ENCODE data around the gene HEBP2.

HEBP2 gene

DNA sequence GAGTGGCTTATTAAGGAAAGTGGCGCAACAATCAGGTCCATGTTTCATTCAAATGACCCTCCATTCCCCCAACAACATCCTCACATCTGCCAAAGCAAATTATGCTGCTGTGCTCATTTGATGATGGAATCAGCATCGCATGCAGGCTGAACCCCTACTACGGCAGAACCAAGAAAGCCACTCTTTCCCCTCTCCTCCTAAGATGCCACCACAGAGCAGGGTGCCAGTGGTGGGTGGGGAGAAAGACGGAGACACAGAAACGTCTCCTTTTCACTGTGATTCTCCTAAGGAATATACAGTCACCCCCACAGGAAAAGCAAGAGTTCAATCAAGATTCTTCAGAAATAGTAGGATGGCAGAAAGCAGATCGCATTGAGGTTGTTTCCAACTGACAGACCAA lies 17.1 kb downstream of the HEBP2 start:
- no peaks in the 10 kb centered on the region for H3K79me1 ChIP-seq (ENCODE audit: low read depth, low read length)
- DNase-seq (ENCODE audit: low spot score) = no peak

DNA sequence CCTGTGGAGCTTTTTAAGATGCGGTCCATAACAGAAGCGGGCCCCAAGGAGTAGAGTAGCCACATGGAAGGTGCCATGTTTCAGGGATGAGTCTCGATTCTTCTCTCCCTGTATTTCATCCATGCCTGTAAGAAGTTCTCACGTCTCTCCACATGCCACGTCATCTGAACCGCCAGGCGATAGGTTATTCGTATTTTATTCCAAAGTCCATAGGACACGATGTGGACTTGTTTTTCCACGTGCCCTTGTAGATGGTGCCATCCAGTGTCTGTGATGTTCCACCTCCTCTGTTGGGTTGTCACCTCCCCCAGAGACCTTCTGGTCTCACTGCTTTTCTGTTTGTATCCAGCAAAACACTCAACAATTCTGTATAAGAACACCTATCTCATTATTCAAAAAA lies 17.6 kb downstream of the HEBP2 start:
- no peak overlapping the region for H3K9ac ChIP-seq (ENCODE audit: low read depth, low read length, poor library complexity)
- H3K4me2 ChIP-seq (ENCODE audit: insufficient read depth, low read length, poor library complexity, severe bottlenecking) = no peak overlapping the region
- no peak overlapping the region for H2AFZ ChIP-seq (ENCODE audit: low read length)
- no peak overlapping the region for H2BK12ac ChIP-seq (ENCODE audit: low read length)
- no peak overlapping the region for H3K14ac ChIP-seq (ENCODE audit: low read length)
- H3K18ac ChIP-seq (ENCODE audit: low read length) = no peak overlapping the region
- H3K79me1 ChIP-seq (ENCODE audit: low read depth, low read length) = no peaks in the 10 kb centered on the region
- peaks cover 0 to 3% of the 10 kb centered on the region in 2 donors for H3K4me1 ChIP-seq (ENCODE audit: control insufficient read depth in 2 of 2, insufficient read depth in 1 of 2, low read depth in 1 of 2, low read length in 2 of 2)
- H3K23ac ChIP-seq (ENCODE audit: low read depth, low read length, poor library complexity) = no peak overlapping the region
- peaks cover 0 to 5% of the 10 kb centered on the region in 2 donors for H3K9me3 ChIP-seq (replicated peaks in 1 of 2; ENCODE audit: control insufficient read depth in 2 of 2, insufficient read depth in 1 of 2, low read depth in 1 of 2, low read length in 2 of 2)
- WGBS, 2 donors (ENCODE audit: extremely low coverage in 2 of 2, insufficient read length in 2 of 2, insufficient replicate concordance in 1 of 2) = no CpG with 5 or more reads among the region's 10 CpGs
- H2BK15ac ChIP-seq (ENCODE audit: low read length) = no peak overlapping the region
- no peak overlapping the region for H4K91ac ChIP-seq (ENCODE audit: low read depth, low read length, poor library complexity)
- H3K27me3 ChIP-seq (ENCODE audit: control insufficient read depth in 3 of 3, insufficient read depth in 3 of 3, low read depth in 1 of 3, low read length in 3 of 3) = no peaks in the 10 kb centered on the region
- DNase-seq (ENCODE audit: low spot score) = no peak
- H3K4ac ChIP-seq (ENCODE audit: low read length) = no peak overlapping the region
- no peak overlapping the region for H2BK120ac ChIP-seq (ENCODE audit: low read depth, low read length)
- peaks cover 16 to 76% of the 10 kb centered on the region in 2 donors for H3K36me3 ChIP-seq (replicated peaks in 1 of 2; ENCODE audit: control insufficient read depth in 2 of 2, insufficient read depth in 2 of 2, low read length in 2 of 2)
- H4K8ac ChIP-seq (ENCODE audit: low read depth, low read length) = no peak overlapping the region
- no peak overlapping the region for H3K27ac ChIP-seq (replicated peaks; ENCODE audit: low read length)
- H2BK5ac ChIP-seq (ENCODE audit: low read length) = no peak overlapping the region
- H2AK5ac ChIP-seq (ENCODE audit: low read depth, low read length) = no peak overlapping the region
- H3K4me3 ChIP-seq (ENCODE audit: low read length in 2 of 2) = no peak overlapping the region

More for the DNA sequence above, 17.1 kb downstream of the HEBP2 start:
- Histone ChIP-seq H3K4me2 (ENCODE audit: insufficient read depth, low read length, poor library complexity, severe bottlenecking) (no peak overlapping the region), H2AFZ (ENCODE audit: low read length) (no peak overlapping the region), H3K9ac (ENCODE audit: low read depth, low read length, poor library complexity) (no peak overlapping the region), H3K4ac (ENCODE audit: low read length) (no peak overlapping the region), H2BK5ac (ENCODE audit: low read length) (no peak overlapping the region), H3K18ac (ENCODE audit: low read length) (no peak overlapping the region), H2AK5ac (ENCODE audit: low read depth, low read length) (no peak overlapping the region), H4K91ac (ENCODE audit: low read depth, low read length, poor library complexity) (no peak overlapping the region), H4K8ac (ENCODE audit: low read depth, low read length) (no peak overlapping the region), H2BK120ac (ENCODE audit: low read depth, low read length) (no peak overlapping the region), H2BK12ac (ENCODE audit: low read length) (no peak overlapping the region), H3K23ac (ENCODE audit: low read depth, low read length, poor library complexity) (no peak overlapping the region), H3K27ac (replicated peaks; ENCODE audit: low read length) (no peak overlapping the region), H3K9me3 (replicated peaks in 1 of 2; ENCODE audit: control insufficient read depth in 2 of 2, insufficient read depth in 1 of 2, low read depth in 1 of 2, low read length in 2 of 2) (peaks cover 0 to 5% of the 10 kb centered on the region in 2 donors), H3K27me3 (ENCODE audit: control insufficient read depth in 3 of 3, insufficient read depth in 3 of 3, low read depth in 1 of 3, low read length in 3 of 3) (no peaks in the 10 kb centered on the region), H3K14ac (ENCODE audit: low read length) (no peak overlapping the region), H2BK15ac (ENCODE audit: low read length) (no peak overlapping the region), H3K4me1 (ENCODE audit: control insufficient read depth in 2 of 2, insufficient read depth in 1 of 2, low read depth in 1 of 2, low read length in 2 of 2) (peaks cover 0 to 6% of the 10 kb centered on the region in 2 donors), H3K36me3 (replicated peaks in 1 of 2; ENCODE audit: control insufficient read depth in 2 of 2, insufficient read depth in 2 of 2, low read length in 2 of 2) (peaks cover 15 to 70% of the 10 kb centered on the region in 2 donors), H3K4me3 (ENCODE audit: low read length in 2 of 2) (no peak overlapping the region)
- WGBS, 2 donors (ENCODE audit: extremely low coverage in 2 of 2, insufficient read length in 2 of 2, insufficient replicate concordance in 1 of 2) = no CpG with 5 or more reads among the region's 6 CpGs

DNA sequence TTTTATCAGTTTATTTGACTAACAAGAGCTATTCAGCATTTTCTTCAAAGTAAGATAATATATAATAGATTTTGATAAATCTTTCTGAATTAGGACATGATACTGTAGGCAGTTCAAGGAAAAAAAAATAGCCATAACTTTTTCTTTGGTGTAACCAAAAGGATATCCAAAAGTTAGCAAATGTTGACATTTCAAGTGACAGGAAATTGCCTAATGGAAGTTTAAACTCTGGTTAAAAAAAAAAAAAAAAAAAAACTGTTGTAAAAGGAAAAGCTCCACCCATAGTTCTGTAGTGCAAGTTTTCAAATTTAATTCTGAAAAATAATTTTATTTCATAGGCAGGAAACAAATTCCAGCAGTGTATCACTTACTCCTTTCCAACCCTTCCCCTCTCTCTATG lies 18.8 kb downstream of the HEBP2 start:
- H2BK15ac ChIP-seq (ENCODE audit: low read length) = no peak overlapping the region
- no peak overlapping the region for H4K91ac ChIP-seq (ENCODE audit: low read depth, low read length, poor library complexity)
- no peaks in the 10 kb centered on the region for H3K4me1 ChIP-seq (ENCODE audit: control insufficient read depth in 2 of 2, insufficient read depth in 1 of 2, low read depth in 1 of 2, low read length in 2 of 2)
- peaks cover 18 to 88% of the 10 kb centered on the region in 2 donors for H3K36me3 ChIP-seq (replicated peaks in 1 of 2; ENCODE audit: control insufficient read depth in 2 of 2, insufficient read depth in 2 of 2, low read length in 2 of 2)
- no peak overlapping the region for H3K9ac ChIP-seq (ENCODE audit: low read depth, low read length, poor library complexity)
- no peak overlapping the region for H3K14ac ChIP-seq (ENCODE audit: low read length)
- peaks cover 0 to 5% of the 10 kb centered on the region in 2 donors for H3K9me3 ChIP-seq (replicated peaks in 1 of 2; ENCODE audit: control insufficient read depth in 2 of 2, insufficient read depth in 1 of 2, low read depth in 1 of 2, low read length in 2 of 2)
- no peak overlapping the region for H4K8ac ChIP-seq (ENCODE audit: low read depth, low read length)
- no peak overlapping the region for H3K4me2 ChIP-seq (ENCODE audit: insufficient read depth, low read length, poor library complexity, severe bottlenecking)
- H2AK5ac ChIP-seq (ENCODE audit: low read depth, low read length) = no peak overlapping the region
- no peaks in the 10 kb centered on the region for H3K27me3 ChIP-seq (ENCODE audit: control insufficient read depth in 3 of 3, insufficient read depth in 3 of 3, low read depth in 1 of 3, low read length in 3 of 3)
- DNase-seq (ENCODE audit: low spot score) = no peak
- no peak overlapping the region for H2BK5ac ChIP-seq (ENCODE audit: low read length)
- no peak overlapping the region for H3K4me3 ChIP-seq (ENCODE audit: low read length in 2 of 2)
- H3K4ac ChIP-seq (ENCODE audit: low read length) = no peak overlapping the region
- no peak overlapping the region for H3K18ac ChIP-seq (ENCODE audit: low read length)
- no peak overlapping the region for H2BK120ac ChIP-seq (ENCODE audit: low read depth, low read length)
- no peak overlapping the region for H2BK12ac ChIP-seq (ENCODE audit: low read length)
- no peaks in the 10 kb centered on the region for H3K79me1 ChIP-seq (ENCODE audit: low read depth, low read length)
- H3K27ac ChIP-seq (replicated peaks; ENCODE audit: low read length) = no peak overlapping the region
- H2AFZ ChIP-seq (ENCODE audit: low read length) = no peak overlapping the region
- no peak overlapping the region for H3K23ac ChIP-seq (ENCODE audit: low read depth, low read length, poor library complexity)

DNA sequence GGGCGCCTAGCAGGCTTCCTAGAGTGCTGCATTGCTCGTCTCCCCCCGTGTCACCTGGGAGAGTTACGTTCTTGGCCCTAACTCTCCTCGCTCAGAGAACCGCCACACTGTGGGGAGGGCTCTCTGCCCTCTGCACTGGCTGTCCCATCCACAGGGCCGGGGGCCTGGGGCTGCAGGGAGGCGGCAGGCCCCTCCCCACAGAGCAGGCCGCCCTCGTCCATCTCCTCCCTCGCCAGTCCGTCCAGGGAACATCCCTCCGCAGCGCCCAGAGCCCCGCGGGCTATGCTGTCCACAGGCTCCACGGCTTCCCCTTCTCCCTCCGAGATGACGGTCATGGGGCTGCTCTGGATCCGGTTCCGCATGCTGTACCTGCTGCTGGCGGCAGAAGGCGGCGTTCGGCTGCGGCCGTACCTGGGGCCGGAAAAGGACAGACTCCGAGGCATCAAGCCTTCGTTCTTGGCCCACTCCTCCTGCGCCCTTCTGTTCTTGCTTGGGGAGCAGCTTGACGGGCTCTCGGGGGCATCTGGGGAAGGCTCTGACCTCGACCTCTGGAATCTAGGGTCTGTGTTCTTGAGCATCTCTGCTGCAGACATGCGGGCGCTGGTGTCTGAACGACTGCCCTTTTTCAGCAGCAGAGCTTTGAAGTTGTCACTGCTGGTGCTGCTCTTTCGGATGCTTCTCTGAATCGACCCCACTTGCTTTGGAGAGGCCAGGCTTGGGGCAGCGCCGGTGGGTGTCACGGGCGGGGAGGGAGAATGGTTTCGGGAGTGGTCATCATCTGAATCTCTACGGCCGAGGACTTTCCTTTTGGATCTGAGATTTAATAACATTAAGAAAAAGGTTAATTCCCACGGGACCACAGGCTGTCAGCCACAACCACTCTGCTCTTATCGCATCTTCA lies 20.2 kb downstream of the HEBP2 start:
- no peak overlapping the region for H2BK15ac ChIP-seq (ENCODE audit: low read length)
- no peak overlapping the region for H2AK5ac ChIP-seq (ENCODE audit: low read depth, low read length)
- H3K4me3 ChIP-seq (ENCODE audit: low read length in 2 of 2) = no peak overlapping the region
- H2BK12ac ChIP-seq (ENCODE audit: low read length) = no peak overlapping the region
- H3K4me1 ChIP-seq (ENCODE audit: control insufficient read depth in 2 of 2, insufficient read depth in 1 of 2, low read depth in 1 of 2, low read length in 2 of 2) = peaks cover 0 to under 1% of the 10 kb centered on the region in 2 donors
- no peak overlapping the region for H3K27ac ChIP-seq (replicated peaks; ENCODE audit: low read length)
- H3K9me3 ChIP-seq (replicated peaks in 1 of 2; ENCODE audit: control insufficient read depth in 2 of 2, insufficient read depth in 1 of 2, low read depth in 1 of 2, low read length in 2 of 2) = peaks cover 0 to 1% of the 10 kb centered on the region in 2 donors
- no peaks in the 10 kb centered on the region for H3K27me3 ChIP-seq (ENCODE audit: control insufficient read depth in 3 of 3, insufficient read depth in 3 of 3, low read depth in 1 of 3, low read length in 3 of 3)
- no peak overlapping the region for H3K18ac ChIP-seq (ENCODE audit: low read length)
- no peak overlapping the region for H4K91ac ChIP-seq (ENCODE audit: low read depth, low read length, poor library complexity)
- H4K8ac ChIP-seq (ENCODE audit: low read depth, low read length) = no peak overlapping the region
- H3K4ac ChIP-seq (ENCODE audit: low read length) = no peak overlapping the region
- no CpG with 5 or more reads among the region's 48 CpGs for WGBS, 2 donors (ENCODE audit: extremely low coverage in 2 of 2, insufficient read length in 2 of 2, insufficient replicate concordance in 1 of 2)
- DNase-seq (ENCODE audit: low spot score) = no peak
- no peak overlapping the region for H2BK5ac ChIP-seq (ENCODE audit: low read length)
- no peaks in the 10 kb centered on the region for H3K79me1 ChIP-seq (ENCODE audit: low read depth, low read length)
- peaks cover 16 to 98% of the 10 kb centered on the region in 2 donors for H3K36me3 ChIP-seq (replicated peaks in 1 of 2; ENCODE audit: control insufficient read depth in 2 of 2, insufficient read depth in 2 of 2, low read length in 2 of 2)
- H3K14ac ChIP-seq (ENCODE audit: low read length) = no peak overlapping the region
- H3K4me2 ChIP-seq (ENCODE audit: insufficient read depth, low read length, poor library complexity, severe bottlenecking) = no peak overlapping the region
- H2BK120ac ChIP-seq (ENCODE audit: low read depth, low read length) = no peak overlapping the region
- H3K23ac ChIP-seq (ENCODE audit: low read depth, low read length, poor library complexity) = peak overlapping the region; percentile 50
- H3K9ac ChIP-seq (ENCODE audit: low read depth, low read length, poor library complexity) = peak overlapping the region; percentile 38
- no peak overlapping the region for H2AFZ ChIP-seq (ENCODE audit: low read length)
